ENCODE data around the gene CD160.

GRCh38 chr1:145758575-145758974 is 39.3 kb downstream of the CD160 start:
- TF ChIP-seq POLR2AphosphoS5 (IDR thresholded peaks at IDR 0.05; ENCODE audit: borderline replicate concordance, low read depth, low read length), result no peak
- TF ChIP-seq EZH2 (IDR thresholded peaks at IDR 0.05), result no peak
- TF ChIP-seq FOXP2 (optimal IDR thresholded peaks at IDR 0.05; ENCODE audit: control extremely low read depth, extremely low read length, insufficient read depth), result no peak
